Keratinocyte (primary cell): ENCODE measurements around the gene RMND5B.

ENCODE experiments used
- EZH2 ChIP-seq: IDR thresholded peaks from one replicate; pipeline ENCODE4 v1.6.1; 2012; ENCODE audit warnings: inconsistent platforms, mild to moderate bottlenecking, low read length, moderate library complexity
- TF ChIP-seq, protein P1 (sequence below), 3 experiments: IDR thresholded peaks in 1 of 3; conservative IDR thresholded peaks in 1 of 3; optimal IDR thresholded peaks in 1 of 3; 2 replicates in 2 of 3; 3 replicates in 1 of 3; pipeline versions ENCODE3 to v1.5.1; 2011; ENCODE audit warnings: low read length in 3 of 3, mild to moderate bottlenecking in 3 of 3, moderate library complexity in 2 of 3, control low read depth in 1 of 3, inconsistent platforms in 1 of 3; ENCODE audit not compliant: insufficient read depth in 2 of 3; ENCODE audit errors: extremely low read depth in 1 of 3

DNA sequence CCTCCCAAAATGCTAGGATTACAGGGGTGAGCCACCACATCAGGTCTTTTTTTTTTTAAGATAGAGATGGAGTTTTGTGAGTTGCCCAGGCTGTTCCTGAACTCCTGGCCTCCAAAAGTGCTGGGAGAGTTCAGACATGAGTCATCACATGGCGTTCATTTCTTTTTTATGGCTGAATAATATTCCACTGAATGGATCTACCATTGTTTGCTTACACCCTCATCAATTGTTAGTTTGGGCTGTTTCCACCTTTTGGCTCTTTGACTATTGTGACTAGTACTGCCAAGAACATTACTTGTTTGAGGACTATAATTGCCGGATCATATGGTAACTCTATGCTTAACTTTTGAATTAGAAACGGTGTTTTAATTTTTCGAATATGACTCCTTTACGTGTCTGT, 18.3 kb upstream of the RMND5B start:
- TF ChIP-seq, protein P1, sequence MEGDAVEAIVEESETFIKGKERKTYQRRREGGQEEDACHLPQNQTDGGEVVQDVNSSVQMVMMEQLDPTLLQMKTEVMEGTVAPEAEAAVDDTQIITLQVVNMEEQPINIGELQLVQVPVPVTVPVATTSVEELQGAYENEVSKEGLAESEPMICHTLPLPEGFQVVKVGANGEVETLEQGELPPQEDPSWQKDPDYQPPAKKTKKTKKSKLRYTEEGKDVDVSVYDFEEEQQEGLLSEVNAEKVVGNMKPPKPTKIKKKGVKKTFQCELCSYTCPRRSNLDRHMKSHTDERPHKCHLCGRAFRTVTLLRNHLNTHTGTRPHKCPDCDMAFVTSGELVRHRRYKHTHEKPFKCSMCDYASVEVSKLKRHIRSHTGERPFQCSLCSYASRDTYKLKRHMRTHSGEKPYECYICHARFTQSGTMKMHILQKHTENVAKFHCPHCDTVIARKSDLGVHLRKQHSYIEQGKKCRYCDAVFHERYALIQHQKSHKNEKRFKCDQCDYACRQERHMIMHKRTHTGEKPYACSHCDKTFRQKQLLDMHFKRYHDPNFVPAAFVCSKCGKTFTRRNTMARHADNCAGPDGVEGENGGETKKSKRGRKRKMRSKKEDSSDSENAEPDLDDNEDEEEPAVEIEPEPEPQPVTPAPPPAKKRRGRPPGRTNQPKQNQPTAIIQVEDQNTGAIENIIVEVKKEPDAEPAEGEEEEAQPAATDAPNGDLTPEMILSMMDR (optimal IDR thresholded peaks at IDR 0.05 in 1 of 3, IDR thresholded peaks at IDR 0.05 in 1 of 3, conservative IDR thresholded peaks at IDR 0.05 in 1 of 3; ENCODE audit: extremely low read depth in 1 of 3, insufficient read depth in 2 of 3, low read length in 3 of 3) = no peak
- no peak for TF ChIP-seq EZH2
